A673 (cell line): ENCODE data around the gene PSPC1. TPM values are rescaled to one million over a fixed set of nuclear protein-coding genes. Genes with fewer than 3 reads are reported as not detected.

ENCODE experiments used
- BruUV-seq: library from RNA; stranded (reverse); fragments of 400-500 nt; replicated peaks from 2 replicates; lab custom pipeline; 2021; lab: Mats Ljungman, UMichigan
- CTCF ChIA-PET: fragments of 300-600 bp; sonication (Branson Sonifier 250); formaldehyde crosslinking; loops from one replicate; lab custom pipeline; 2022; ENCODE audit warnings: antibody characterized with exemption; lab: Charles Lee
- POLR2A ChIA-PET: fragments of 300-600 bp; sonication (Branson Sonifier 250); formaldehyde crosslinking; loops from one replicate; lab custom pipeline; 2022; ENCODE audit warnings: antibody characterized with exemption; ENCODE audit not compliant: low non-redundant PET; lab: Charles Lee
- DNase-seq: peaks from one replicate; pipeline ENCODE4 v3.0.0-alpha.2; 2015; ENCODE audit warnings: low spot score
- H3K27ac ChIP-seq: fragments of 200-600 bp; sonication (generic); 2 replicates; pipeline ENCODE4 v1.5.1; 2016; ENCODE audit warnings: mixed run types, low read depth, mild to moderate bottlenecking, mixed read lengths, antibody characterized with exemption, low read length; ENCODE audit not compliant: poor library complexity, severe bottlenecking
- H3K27me3 ChIP-seq: fragments of 200-600 bp; sonication (generic); replicated peaks from 2 replicates; pipeline ENCODE4 v1.6.1; 2017; ENCODE audit warnings: mixed run types, low read depth, mild to moderate bottlenecking, mixed read lengths, antibody characterized with exemption, low read length; ENCODE audit not compliant: insufficient read depth, poor library complexity
- H3K36me3 ChIP-seq: fragments of 200-600 bp; sonication (generic); 2 replicates; pipeline ENCODE4 v1.6.1; 2016; ENCODE audit warnings: mixed run types, mild to moderate bottlenecking, mixed read lengths, antibody characterized with exemption, low read length; ENCODE audit not compliant: insufficient read depth, poor library complexity, severe bottlenecking
- H3K4me1 ChIP-seq: fragments of 200-600 bp; sonication (generic); 2 replicates; pipeline ENCODE4 v1.6.1; 2017; ENCODE audit warnings: mixed run types, mild to moderate bottlenecking, mixed read lengths, antibody characterized with exemption, low read length; ENCODE audit not compliant: insufficient read depth, poor library complexity, severe bottlenecking
- H3K4me3 ChIP-seq: fragments of 200-600 bp; sonication (generic); 2 replicates; pipeline ENCODE4 v1.5.1; 2016; ENCODE audit warnings: low read depth, mixed run types, mild to moderate bottlenecking, mixed read lengths, low read length; ENCODE audit not compliant: poor library complexity, severe bottlenecking
- H3K9me3 ChIP-seq: fragments of 200-600 bp; sonication (generic); 2 replicates; pipeline ENCODE4 v1.6.1; 2016; ENCODE audit warnings: mixed run types, low read depth, mild to moderate bottlenecking, mixed read lengths, antibody characterized with exemption, low read length; ENCODE audit not compliant: poor library complexity, severe bottlenecking
- CTCF ChIP-seq: fragments of 300-800, 200-600 bp; sonication (generic); conservative IDR thresholded peaks from 2 replicates; pipeline ENCODE4 v1.5.1; 2017; ENCODE audit warnings: low read depth, mild to moderate bottlenecking, antibody characterized with exemption, low read length, moderate library complexity, mixed read lengths
- EZH2 ChIP-seq: fragments of 200-600 bp; sonication (generic); IDR thresholded peaks from 2 replicates; pipeline ENCODE4 v1.6.1; 2017; ENCODE audit warnings: borderline replicate concordance, low read depth, mild to moderate bottlenecking, mixed read lengths, antibody characterized with exemption, low read length; ENCODE audit not compliant: poor library complexity, severe bottlenecking
- intact Hi-C: fragments of 100-400 bp; cut with micrococcal nuclease; formaldehyde crosslinking; loops from one replicate; pipeline ENCODE4 v1.10.0; 2022; ENCODE audit not compliant: unreplicated experiment
- total RNA-seq: library from RNA; stranded (reverse); gene quantifications from 2 replicates; pipeline ENCODE4 v1.2.3, GENCODE V29; 2021

Gene PSPC1
- total RNA-seq, 1 experiment from 2014 or later = 90.9 TPM

GRCh38 chr13:19795956-19796355 lies 13.2 kb upstream of the PSPC1 start:
- ChIA-PET POLR2A (no interaction called here), CTCF (no interaction called here)
- Histone ChIP-seq H3K4me3 (no peak overlapping the region), H3K27ac (no peak overlapping the region), H3K36me3 (no peaks in the 10 kb centered on the region), H3K27me3 (no peaks in the 10 kb centered on the region), H3K9me3 (no peaks in the 10 kb centered on the region), H3K4me1 (peaks cover 9% of the 10 kb centered on the region)
- intact Hi-C loops = no loop called here
- DNase-seq = no peak
- BruUV-seq = no TSS peak
- TF ChIP-seq CTCF = no peak
- no peak for TF ChIP-seq EZH2

GRCh38 chr13:19794631-19795030 lies 11.9 kb upstream of the PSPC1 start:
- Histone ChIP-seq H3K4me1 (peaks cover 9% of the 10 kb centered on the region), H3K27me3 (no peaks in the 10 kb centered on the region), H3K27ac (no peak overlapping the region), H3K4me3 (no peak overlapping the region), H3K36me3 (no peaks in the 10 kb centered on the region), H3K9me3 (no peaks in the 10 kb centered on the region)
- CTCF ChIA-PET = no interaction called here
- no peak for TF ChIP-seq EZH2
- no peak for TF ChIP-seq CTCF
- DNase-seq = no peak
- POLR2A ChIA-PET = no interaction called here
- no TSS peak for BruUV-seq
- intact Hi-C loops = no loop called here

- ChIA-PET POLR2A (no interaction called here), CTCF (no interaction called here)
- TF ChIP-seq EZH2 (no peak), CTCF (no peak)
These were observed 9.3 kb upstream of the PSPC1 start for GRCh38 chr13:19791953-19792537.

More at GRCh38 chr13:19791953-19792537, 9.3 kb upstream of the PSPC1 start:
- no peak for DNase-seq
- no TSS peak for BruUV-seq
- H3K27me3 ChIP-seq = no peaks in the 10 kb centered on the region
- no peaks in the 10 kb centered on the region for H3K9me3 ChIP-seq
- H3K27ac ChIP-seq = no peak overlapping the region
- H3K36me3 ChIP-seq = no peaks in the 10 kb centered on the region
- intact Hi-C loops = no loop called here
- no peak overlapping the region for H3K4me3 ChIP-seq
- peaks cover 9% of the 10 kb centered on the region for H3K4me1 ChIP-seq
